Kidney (tissue), 14 donors: ENCODE results near the gene SHH. TPM values are rescaled to one million over a fixed set of nuclear protein-coding genes. Genes with fewer than 3 reads are reported as not detected.

Source experiments
- DNase-seq, 5 donors: peaks; one replicate each; pipeline ENCODE4 v3.0.0-alpha.2; 2013 to 2020
- FAIRE-seq: peaks from 2 replicates; lab custom pipeline; 2012; peaks lifted over from hg19 to GRCh38; lab: Jason Lieb, UNC
- H3K27ac ChIP-seq, 2 donors: one replicate each; pipeline ENCODE4 v1.7.0; 2013; ENCODE audit warnings: low read depth in 2 of 2, low read length in 2 of 2, inconsistent platforms in 1 of 2
- H3K27me3 ChIP-seq: one replicate; pipeline ENCODE4 v1.7.1; 2013; ENCODE audit warnings: low read length, inconsistent platforms; ENCODE audit not compliant: control insufficient read depth, insufficient read depth
- H3K36me3 ChIP-seq, 3 donors: one replicate each; pipeline versions ENCODE4 v1.7.0 to v1.7.1; 2013; ENCODE audit warnings: low read length in 3 of 3, control low read depth in 1 of 3, inconsistent platforms in 1 of 3; ENCODE audit not compliant: insufficient read depth in 3 of 3, control insufficient read depth in 2 of 3
- H3K4me1 ChIP-seq, 3 donors: one replicate each; pipeline versions ENCODE4 v1.7.0 to v1.7.1; 2013; ENCODE audit warnings: low read length in 3 of 3, inconsistent platforms in 1 of 3, low read depth in 1 of 3; ENCODE audit not compliant: control insufficient read depth in 2 of 3, insufficient read depth in 2 of 3
- H3K4me3 ChIP-seq, 3 donors: one replicate each; pipeline versions ENCODE4 v1.7.0 to v1.8.1; 2013; ENCODE audit warnings: low read length in 3 of 3, control low read depth in 1 of 3, inconsistent platforms in 1 of 3
- H3K9ac ChIP-seq, 3 donors: one replicate each; pipeline versions ENCODE4 v1.7.0 to v1.7.1; 2013; ENCODE audit warnings: low read length in 3 of 3, control low read depth in 1 of 3, inconsistent platforms in 1 of 3
- H3K9me3 ChIP-seq, 3 donors: one replicate each; pipeline versions ENCODE4 v1.7.0 to v1.7.1; 2013; ENCODE audit warnings: low read length in 3 of 3, control low read depth in 1 of 3, inconsistent platforms in 1 of 3; ENCODE audit not compliant: control insufficient read depth in 2 of 3, insufficient read depth in 1 of 3
- CTCF ChIP-seq: IDR thresholded peaks from 3 replicates; pipeline ENCODE4 v1.5.1; 2012; ENCODE audit warnings: mild to moderate bottlenecking, moderate library complexity, borderline replicate concordance; ENCODE audit not compliant: insufficient read depth; ENCODE audit errors: extremely low read depth
- intact Hi-C: fragments of 100-400 bp; cut with DNase I; formaldehyde crosslinking; loops from one replicate; pipeline ENCODE4 v1.11.1; 2022
- polyA plus RNA-seq: library from polyadenylated mRNA; stranded (reverse); fragments of 350-450 nt; fragmentation: Illumina TruSeq; extraction: RNeasy Lipid Tissue Mini Kit (QIAGEN cat#74804); gene quantifications from one replicate; pipeline ENCODE4 v1.2.3, GENCODE V29; 2014; ENCODE audit warnings: low read depth, low replicate concordance; ENCODE audit not compliant: insufficient read depth
- total RNA-seq: library from RNA; stranded (reverse); fragmentation: NEBNext Ultra II Directional; extraction: Animal tissue kit (Norgen Biotek cat#: 25700); gene quantifications from one replicate; pipeline ENCODE4 v1.2.1, GENCODE V29; 2021
- donor health status: control.
- donor health status: control.
- donor health status: control.
- donor health status: control.
- donor health status: control.
- donor health status: DM: yes; HTN: yes; CAD: no.
- donor health status: Normal renal cell carcinoma (clear cell type).

The SHH gene
- total and polyA plus RNA-seq, 2 donors from 2014 or later, result 2.0 to 15.2 TPM

- FAIRE-seq (no peak), DNase-seq (no peak)
- Histone ChIP-seq H3K36me3 (peaks cover 0 to 18% (median 14%) of the 10 kb centered on the region in 3 donors), H3K9me3 (no peaks in the 10 kb centered on the region), H3K9ac (no peak overlapping the region), H3K27me3 (no peaks in the 10 kb centered on the region), H3K4me1 (no peaks in the 10 kb centered on the region), H3K27ac (no peak overlapping the region), H3K4me3 (no peak overlapping the region)
- TF ChIP-seq CTCF, result no peak
- intact Hi-C loops, result no loop called here
These were observed 29.8 kb downstream of the SHH start for GRCh38 chr7:155782466-155782865.

DNA sequence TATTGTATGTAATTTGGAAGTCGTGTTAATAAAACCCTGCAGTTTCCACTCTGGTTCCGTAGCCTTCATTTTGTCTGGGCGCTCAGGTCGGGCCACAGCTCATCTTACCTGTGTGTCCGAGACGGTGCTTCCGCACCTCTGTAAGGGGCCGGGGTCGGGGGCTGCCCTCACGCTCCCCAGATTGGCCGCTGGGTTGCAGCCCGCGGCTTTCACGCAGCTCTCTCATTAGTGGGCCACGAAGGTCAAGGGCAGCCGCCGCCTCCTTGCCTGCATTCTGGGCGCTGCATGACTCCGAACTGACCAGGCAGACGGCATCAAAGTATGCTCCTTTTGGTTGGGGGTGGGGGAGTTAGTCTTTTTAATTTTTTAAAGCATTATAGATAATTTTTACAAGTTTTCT, 30.8 kb downstream of the SHH start:
- Histone ChIP-seq H3K4me3 (no peak overlapping the region), H3K9me3 (no peaks in the 10 kb centered on the region), H3K9ac (no peak overlapping the region), H3K36me3 (peaks cover 3 to 25% (median 23%) of the 10 kb centered on the region in 3 donors), H3K4me1 (no peaks in the 10 kb centered on the region), H3K27me3 (no peaks in the 10 kb centered on the region), H3K27ac (no peak overlapping the region)
- FAIRE-seq, result no peak
- intact Hi-C loops, result no loop called here
- no peak for DNase-seq
- no peak for TF ChIP-seq CTCF

DNA sequence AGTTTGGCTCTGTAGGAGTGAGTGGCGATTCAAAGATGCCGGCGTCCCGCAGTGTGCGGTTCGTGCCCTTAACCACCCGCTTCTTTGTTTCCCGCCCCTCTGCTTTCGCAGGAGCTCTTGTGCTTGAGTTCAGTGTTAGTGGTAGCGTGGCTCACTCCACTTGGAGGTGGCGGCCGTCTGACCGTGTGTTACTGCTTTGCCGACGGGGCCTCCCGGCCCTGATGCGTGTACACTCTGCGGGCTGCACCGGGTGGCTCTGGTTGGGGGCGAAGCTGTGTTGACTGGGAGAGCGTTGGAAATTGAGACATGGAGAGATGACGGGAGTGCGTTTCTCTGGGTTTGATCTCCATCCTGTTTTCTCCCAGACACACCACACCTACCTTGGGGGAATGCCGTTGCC, 31.4 kb downstream of the SHH start:
- no peak for FAIRE-seq
- Histone ChIP-seq H3K4me3 (no peak overlapping the region), H3K36me3 (peaks cover 3 to 28% (median 27%) of the 10 kb centered on the region in 3 donors), H3K27me3 (no peaks in the 10 kb centered on the region), H3K27ac (no peak overlapping the region), H3K4me1 (no peaks in the 10 kb centered on the region), H3K9ac (no peak overlapping the region), H3K9me3 (no peaks in the 10 kb centered on the region)
- intact Hi-C loops, result no loop called here
- DNase-seq, result no peak
- TF ChIP-seq CTCF, result no peak

GRCh38 chr7:155778349-155778748, 33.9 kb downstream of the SHH start:
- intact Hi-C loops, result loop anchor here (10.0 kb wide), 1 partner anchor 184 kb away; no protein-coding TSS in a partner anchor
- no peaks in the 10 kb centered on the region for H3K27me3 ChIP-seq
- FAIRE-seq (no peak), DNase-seq (no peak)
- no peak overlapping the region for H3K4me3 ChIP-seq
- H3K9me3 ChIP-seq, result no peaks in the 10 kb centered on the region
- no peak for TF ChIP-seq CTCF
- no peak overlapping the region for H3K9ac ChIP-seq
- H3K27ac ChIP-seq, result no peak overlapping the region
- no peaks in the 10 kb centered on the region for H3K4me1 ChIP-seq
- peaks cover 3 to 41% (median 38%) of the 10 kb centered on the region in 3 donors for H3K36me3 ChIP-seq
